Suprapubic skin (tissue), 3 donors: ENCODE measurements around the gene RCC2.

Source experiments
- CTCF ChIP-seq, 2 donors: fragments of 200-600 bp in 1 of 2; fragments of 450-650 bp in 1 of 2; sonication (generic) in 1 of 2; IDR thresholded peaks; one replicate each; pipeline ENCODE4 v1.5.1; 2016 to 2019; ENCODE audit warnings: antibody characterized with exemption in 2 of 2, mild to moderate bottlenecking in 1 of 2, moderate library complexity in 1 of 2
- POLR2AphosphoS5 ChIP-seq, 3 donors: sonication (generic); formaldehyde crosslinking; IDR thresholded peaks; one replicate each; pipeline ENCODE4 v1.6.1; 2017; ENCODE audit warnings: antibody characterized with exemption in 3 of 3

GRCh38 chr1:17397910-17398695 lies 41.4 kb downstream of the RCC2 start:
- no peak for TF ChIP-seq CTCF (IDR thresholded peaks at IDR 0.05)
- no peak for TF ChIP-seq POLR2AphosphoS5 (IDR thresholded peaks at IDR 0.05)
